Fibroblast of mammary gland (primary cell): ENCODE results near the gene KIF6.

Source experiments
- DNase-seq: peaks from one replicate; pipeline ENCODE4 v3.0.0-alpha.2; 2010; ENCODE audit warnings: low read depth
- H3K4me3 ChIP-seq: 2 replicates; pipeline ENCODE4 v1.5.1; 2011; ENCODE audit warnings: low read depth, mild to moderate bottlenecking, low read length, moderate library complexity; ENCODE audit not compliant: control insufficient read depth
- TF ChIP-seq, protein P1 (sequence below): conservative IDR thresholded peaks from 2 replicates; pipeline ENCODE4 v1.5.1; 2011; ENCODE audit warnings: low read depth, low read length, inconsistent platforms; ENCODE audit not compliant: control insufficient read depth, insufficient read depth

Gene KIF6

GRCh38 chr6:39428152-39428551 is 297.1 kb downstream of the KIF6 start:
- TF ChIP-seq, protein P1, sequence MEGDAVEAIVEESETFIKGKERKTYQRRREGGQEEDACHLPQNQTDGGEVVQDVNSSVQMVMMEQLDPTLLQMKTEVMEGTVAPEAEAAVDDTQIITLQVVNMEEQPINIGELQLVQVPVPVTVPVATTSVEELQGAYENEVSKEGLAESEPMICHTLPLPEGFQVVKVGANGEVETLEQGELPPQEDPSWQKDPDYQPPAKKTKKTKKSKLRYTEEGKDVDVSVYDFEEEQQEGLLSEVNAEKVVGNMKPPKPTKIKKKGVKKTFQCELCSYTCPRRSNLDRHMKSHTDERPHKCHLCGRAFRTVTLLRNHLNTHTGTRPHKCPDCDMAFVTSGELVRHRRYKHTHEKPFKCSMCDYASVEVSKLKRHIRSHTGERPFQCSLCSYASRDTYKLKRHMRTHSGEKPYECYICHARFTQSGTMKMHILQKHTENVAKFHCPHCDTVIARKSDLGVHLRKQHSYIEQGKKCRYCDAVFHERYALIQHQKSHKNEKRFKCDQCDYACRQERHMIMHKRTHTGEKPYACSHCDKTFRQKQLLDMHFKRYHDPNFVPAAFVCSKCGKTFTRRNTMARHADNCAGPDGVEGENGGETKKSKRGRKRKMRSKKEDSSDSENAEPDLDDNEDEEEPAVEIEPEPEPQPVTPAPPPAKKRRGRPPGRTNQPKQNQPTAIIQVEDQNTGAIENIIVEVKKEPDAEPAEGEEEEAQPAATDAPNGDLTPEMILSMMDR, result no peak
- no peak for DNase-seq
- no peak overlapping the region for H3K4me3 ChIP-seq

GRCh38 chr6:39426073-39426456 is 299.1 kb downstream of the KIF6 start:
- no peak overlapping the region for H3K4me3 ChIP-seq
- TF ChIP-seq, protein P1, result no peak
- peak; percentile 69 for DNase-seq

GRCh38 chr6:39425346-39426072 is 299.7 kb downstream of the KIF6 start:
- no peak for DNase-seq
- H3K4me3 ChIP-seq, result no peak overlapping the region
- TF ChIP-seq, protein P1, result no peak

DNA sequence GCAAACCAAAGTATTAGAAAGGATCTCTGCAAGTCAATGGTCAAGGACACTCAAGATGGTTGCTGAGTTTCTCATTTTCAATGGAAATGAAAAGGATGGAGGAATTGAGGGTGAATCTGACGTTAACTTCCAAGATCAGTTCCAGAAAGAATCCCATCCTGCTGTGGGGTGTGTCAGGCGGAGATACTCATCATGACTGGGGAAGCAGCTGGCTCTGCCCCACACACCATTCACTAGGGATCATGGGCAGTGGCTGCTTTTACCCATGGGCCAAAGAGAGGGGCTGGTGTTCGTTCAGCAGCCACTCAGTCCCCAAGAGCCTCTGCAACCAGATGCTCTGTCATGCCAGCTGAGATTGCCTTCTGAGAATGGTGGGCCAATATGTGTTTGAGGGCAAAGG is 300.4 kb downstream of the KIF6 start:
- no peak overlapping the region for H3K4me3 ChIP-seq
- TF ChIP-seq, protein P1, result no peak
- DNase-seq, result no peak

GRCh38 chr6:39422238-39422637 is 303.0 kb downstream of the KIF6 start:
- H3K4me3 ChIP-seq, result no peak overlapping the region
- no peak for DNase-seq
- TF ChIP-seq, protein P1, result no peak

- TF ChIP-seq, protein P1, result no peak
- no peak overlapping the region for H3K4me3 ChIP-seq
- peak; percentile 3 for DNase-seq
Observed at GRCh38 chr6:39421383-39422225, 303.6 kb downstream of the KIF6 start.
